Astrocyte of the spinal cord (primary cell): ENCODE measurements around the gene EPX.
A peak's percentile ranks its signal among the peaks of the same experiment; 100 is the strongest.

Experiments
- DNase-seq: peaks from one replicate; pipeline ENCODE4 v3.0.0; 2011; ENCODE audit warnings: low read depth, low spot score
- H3K4me3 ChIP-seq: 2 replicates; pipeline ENCODE4 v1.5.1; 2011; ENCODE audit warnings: low read depth, mild to moderate bottlenecking, low read length, moderate library complexity
- CTCF ChIP-seq: IDR thresholded peaks from 2 replicates; pipeline ENCODE4 v1.5.1; 2012; ENCODE audit warnings: low read depth, mild to moderate bottlenecking, low read length, inconsistent platforms
- in situ Hi-C: cut with HindIII; loops from 2 replicates; pipeline ENCODE4 v1.10.0; 2017; ENCODE audit warnings: low sequenced_read_pairs

Gene EPX

GRCh38 chr17:58217766-58218165 lies 25.2 kb downstream of the EPX start:
- H3K4me3 ChIP-seq, result no peak overlapping the region
- no peak for DNase-seq
- TF ChIP-seq CTCF, result no peak
- in situ Hi-C loops, result no loop called here

- peak; percentile 92 for DNase-seq
- peak; percentile 59 for TF ChIP-seq CTCF
- H3K4me3 ChIP-seq, result peak within 1 kb of the TSS; percentile 88
- in situ Hi-C loops, result no loop called here
Measured at GRCh38 chr17:58219007-58219788, 26.7 kb downstream of the EPX start, which contains the start of gene MKS1. Gene MKS1, minus strand, starts transcription at chr17:58219255. Its CDS starts 25 bp downstream, at chr17:58219230.

- no peak for TF ChIP-seq CTCF
- in situ Hi-C loops, result no loop called here
Measured at GRCh38 chr17:58219789-58220183, 27.3 kb downstream of the EPX start.

GRCh38 chr17:58224315-58224714 lies 31.8 kb downstream of the EPX start:
- in situ Hi-C loops, result no loop called here
- TF ChIP-seq CTCF, result no peak
- peak; percentile 32 for DNase-seq

More at GRCh38 chr17:58219789-58220183, 27.3 kb downstream of the EPX start:
- peak overlapping the region; percentile 88 for H3K4me3 ChIP-seq
- no peak for DNase-seq

GRCh38 chr17:58227733-58228132 lies 35.2 kb downstream of the EPX start:
- no peak for DNase-seq
- no peak for TF ChIP-seq CTCF
- in situ Hi-C loops, result no loop called here
- no peak overlapping the region for H3K4me3 ChIP-seq

More at GRCh38 chr17:58224315-58224714, 31.8 kb downstream of the EPX start:
- no peak overlapping the region for H3K4me3 ChIP-seq

- in situ Hi-C loops, result no loop called here
- no peak for DNase-seq
- no peak overlapping the region for H3K4me3 ChIP-seq
- TF ChIP-seq CTCF, result no peak
Measured at GRCh38 chr17:58228679-58229078, 36.2 kb downstream of the EPX start.
